ENCODE data around the gene PHGDH. TPM values are rescaled to one million over a fixed set of nuclear protein-coding genes. Genes with fewer than 3 reads are reported as not detected.

PHGDH gene
- total and polyA plus RNA-seq, 2 donors: 13.4 to 65.7 TPM

- no peak overlapping the region for H3K27ac ChIP-seq (ENCODE audit: low read depth in 1 of 2, low read length in 1 of 2)
- no peaks in the 10 kb centered on the region for H3K4me1 ChIP-seq (ENCODE audit: control insufficient read depth in 2 of 2, insufficient read depth in 2 of 2, low read length in 2 of 2)
- H3K9me3 ChIP-seq (ENCODE audit: control insufficient read depth in 2 of 2, insufficient read depth in 1 of 2, low read length in 1 of 2): no peaks in the 10 kb centered on the region
- H3K27me3 ChIP-seq (ENCODE audit: control insufficient read depth in 2 of 2, insufficient read depth in 1 of 2, low read length in 1 of 2): no peaks in the 10 kb centered on the region
- peaks cover 21 to 56% of the 10 kb centered on the region in 2 donors for H3K36me3 ChIP-seq (ENCODE audit: control insufficient read depth in 2 of 2, insufficient read depth in 2 of 2, low read length in 1 of 2)
- no peak overlapping the region for H3K4me3 ChIP-seq (ENCODE audit: low read length in 2 of 2)
- no peak for DNase-seq (ENCODE audit: low read depth in 6 of 9, low spot score in 9 of 9)
- 98% methylated on average over 3 of the region's 3 CpGs for WGBS
These were observed 22.0 kb downstream of the PHGDH start for GRCh38 chr1:119733754-119734153.

GRCh38 chr1:119735217-119735616, 23.5 kb downstream of the PHGDH start:
- no peak for DNase-seq (ENCODE audit: low read depth in 6 of 9, low spot score in 9 of 9)
- Histone ChIP-seq H3K9me3 (ENCODE audit: control insufficient read depth in 2 of 2, insufficient read depth in 1 of 2, low read length in 1 of 2) (no peaks in the 10 kb centered on the region), H3K27ac (ENCODE audit: low read depth in 1 of 2, low read length in 1 of 2) (no peak overlapping the region), H3K4me1 (ENCODE audit: control insufficient read depth in 2 of 2, insufficient read depth in 2 of 2, low read length in 2 of 2) (no peaks in the 10 kb centered on the region), H3K27me3 (ENCODE audit: control insufficient read depth in 2 of 2, insufficient read depth in 1 of 2, low read length in 1 of 2) (no peaks in the 10 kb centered on the region), H3K36me3 (ENCODE audit: control insufficient read depth in 2 of 2, insufficient read depth in 2 of 2, low read length in 1 of 2) (peaks cover 21 to 44% of the 10 kb centered on the region in 2 donors), H3K4me3 (ENCODE audit: low read length in 2 of 2) (no peak overlapping the region)
- 97% methylated on average over 14 of the region's 14 CpGs for WGBS

- H3K27me3 ChIP-seq (ENCODE audit: control insufficient read depth in 2 of 2, insufficient read depth in 1 of 2, low read length in 1 of 2): no peaks in the 10 kb centered on the region
- no peak overlapping the region for H3K27ac ChIP-seq (ENCODE audit: low read depth in 1 of 2, low read length in 1 of 2)
- no peak overlapping the region for H3K4me3 ChIP-seq (ENCODE audit: low read length in 2 of 2)
- WGBS: 100% methylated on average over 2 of the region's 2 CpGs
- H3K36me3 ChIP-seq (ENCODE audit: control insufficient read depth in 2 of 2, insufficient read depth in 2 of 2, low read length in 1 of 2): peaks cover 19 to 43% of the 10 kb centered on the region in 2 donors
- DNase-seq (ENCODE audit: low read depth in 6 of 9, low spot score in 9 of 9): no peak
- H3K4me1 ChIP-seq (ENCODE audit: control insufficient read depth in 2 of 2, insufficient read depth in 2 of 2, low read length in 2 of 2): no peaks in the 10 kb centered on the region
- no peaks in the 10 kb centered on the region for H3K9me3 ChIP-seq (ENCODE audit: control insufficient read depth in 2 of 2, insufficient read depth in 1 of 2, low read length in 1 of 2)
These were observed 24.9 kb downstream of the PHGDH start for GRCh38 chr1:119736649-119737039.

GRCh38 chr1:119737040-119737682, 25.4 kb downstream of the PHGDH start:
- Histone ChIP-seq H3K27ac (ENCODE audit: low read depth in 1 of 2, low read length in 1 of 2) (no peak overlapping the region), H3K4me3 (ENCODE audit: low read length in 2 of 2) (no peak overlapping the region), H3K27me3 (ENCODE audit: control insufficient read depth in 2 of 2, insufficient read depth in 1 of 2, low read length in 1 of 2) (no peaks in the 10 kb centered on the region), H3K36me3 (ENCODE audit: control insufficient read depth in 2 of 2, insufficient read depth in 2 of 2, low read length in 1 of 2) (peaks cover 22 to 45% of the 10 kb centered on the region in 2 donors), H3K4me1 (ENCODE audit: control insufficient read depth in 2 of 2, insufficient read depth in 2 of 2, low read length in 2 of 2) (no peaks in the 10 kb centered on the region), H3K9me3 (ENCODE audit: control insufficient read depth in 2 of 2, insufficient read depth in 1 of 2, low read length in 1 of 2) (no peaks in the 10 kb centered on the region)
- 41% methylated on average over 16 of the region's 16 CpGs for WGBS
- DNase-seq (ENCODE audit: low read depth in 6 of 9, low spot score in 9 of 9): no peak

GRCh38 chr1:119738100-119738720, 26.5 kb downstream of the PHGDH start:
- 95% methylated on average over 7 of the region's 7 CpGs for WGBS
- H3K4me1 ChIP-seq (ENCODE audit: control insufficient read depth in 2 of 2, insufficient read depth in 2 of 2, low read length in 2 of 2): no peaks in the 10 kb centered on the region
- H3K27me3 ChIP-seq (ENCODE audit: control insufficient read depth in 2 of 2, insufficient read depth in 1 of 2, low read length in 1 of 2): no peaks in the 10 kb centered on the region
- no peaks in the 10 kb centered on the region for H3K9me3 ChIP-seq (ENCODE audit: control insufficient read depth in 2 of 2, insufficient read depth in 1 of 2, low read length in 1 of 2)
- H3K36me3 ChIP-seq (ENCODE audit: control insufficient read depth in 2 of 2, insufficient read depth in 2 of 2, low read length in 1 of 2): peaks cover 22 to 49% of the 10 kb centered on the region in 2 donors
- no peak overlapping the region for H3K4me3 ChIP-seq (ENCODE audit: low read length in 2 of 2)
- no peak for DNase-seq (ENCODE audit: low read depth in 6 of 9, low spot score in 9 of 9)
- H3K27ac ChIP-seq (ENCODE audit: low read depth in 1 of 2, low read length in 1 of 2): no peak overlapping the region

GRCh38 chr1:119739150-119739549, 27.4 kb downstream of the PHGDH start:
- 96% methylated on average over 6 of the region's 6 CpGs for WGBS
- no peak overlapping the region for H3K27ac ChIP-seq (ENCODE audit: low read depth in 1 of 2, low read length in 1 of 2)
- H3K9me3 ChIP-seq (ENCODE audit: control insufficient read depth in 2 of 2, insufficient read depth in 1 of 2, low read length in 1 of 2): no peaks in the 10 kb centered on the region
- H3K36me3 ChIP-seq (ENCODE audit: control insufficient read depth in 2 of 2, insufficient read depth in 2 of 2, low read length in 1 of 2): peaks cover 22 to 49% of the 10 kb centered on the region in 2 donors
- H3K4me1 ChIP-seq (ENCODE audit: control insufficient read depth in 2 of 2, insufficient read depth in 2 of 2, low read length in 2 of 2): peaks cover 0 to 2% of the 10 kb centered on the region in 2 donors
- DNase-seq (ENCODE audit: low read depth in 6 of 9, low spot score in 9 of 9): no peak
- H3K4me3 ChIP-seq (ENCODE audit: low read length in 2 of 2): no peak overlapping the region
- H3K27me3 ChIP-seq (ENCODE audit: control insufficient read depth in 2 of 2, insufficient read depth in 1 of 2, low read length in 1 of 2): no peaks in the 10 kb centered on the region

- no peak for DNase-seq (ENCODE audit: low read depth in 6 of 9, low spot score in 9 of 9)
- 99% methylated on average over 2 of the region's 2 CpGs for WGBS
- H3K4me3 ChIP-seq (ENCODE audit: low read length in 2 of 2): no peak overlapping the region
- H3K27ac ChIP-seq (ENCODE audit: low read depth in 1 of 2, low read length in 1 of 2): no peak overlapping the region
- no peaks in the 10 kb centered on the region for H3K27me3 ChIP-seq (ENCODE audit: control insufficient read depth in 2 of 2, insufficient read depth in 1 of 2, low read length in 1 of 2)
- H3K36me3 ChIP-seq (ENCODE audit: control insufficient read depth in 2 of 2, insufficient read depth in 2 of 2, low read length in 1 of 2): peaks cover 19 to 39% of the 10 kb centered on the region in 2 donors
- no peaks in the 10 kb centered on the region for H3K9me3 ChIP-seq (ENCODE audit: control insufficient read depth in 2 of 2, insufficient read depth in 1 of 2, low read length in 1 of 2)
- peaks cover 0 to 2% of the 10 kb centered on the region in 2 donors for H3K4me1 ChIP-seq (ENCODE audit: control insufficient read depth in 2 of 2, insufficient read depth in 2 of 2, low read length in 2 of 2)
These were observed 28.5 kb downstream of the PHGDH start for GRCh38 chr1:119740261-119740660.

- no peak overlapping the region for H3K27ac ChIP-seq (ENCODE audit: low read depth in 1 of 2, low read length in 1 of 2)
- no peaks in the 10 kb centered on the region for H3K9me3 ChIP-seq (ENCODE audit: control insufficient read depth in 2 of 2, insufficient read depth in 1 of 2, low read length in 1 of 2)
- H3K36me3 ChIP-seq (ENCODE audit: control insufficient read depth in 2 of 2, insufficient read depth in 2 of 2, low read length in 1 of 2): peaks cover 13 to 31% of the 10 kb centered on the region in 2 donors
- H3K27me3 ChIP-seq (ENCODE audit: control insufficient read depth in 2 of 2, insufficient read depth in 1 of 2, low read length in 1 of 2): no peaks in the 10 kb centered on the region
- peaks cover 0 to 2% of the 10 kb centered on the region in 2 donors for H3K4me1 ChIP-seq (ENCODE audit: control insufficient read depth in 2 of 2, insufficient read depth in 2 of 2, low read length in 2 of 2)
- no peak for DNase-seq (ENCODE audit: low read depth in 6 of 9, low spot score in 9 of 9)
- WGBS: 96% methylated on average over 13 of the region's 13 CpGs
- H3K4me3 ChIP-seq (ENCODE audit: low read length in 2 of 2): no peak overlapping the region
These were observed 29.4 kb downstream of the PHGDH start for GRCh38 chr1:119740896-119741780.

GRCh38 chr1:119742202-119742601, 30.5 kb downstream of the PHGDH start:
- H3K27me3 ChIP-seq (ENCODE audit: control insufficient read depth in 2 of 2, insufficient read depth in 1 of 2, low read length in 1 of 2): no peaks in the 10 kb centered on the region
- H3K9me3 ChIP-seq (ENCODE audit: control insufficient read depth in 2 of 2, insufficient read depth in 1 of 2, low read length in 1 of 2): no peaks in the 10 kb centered on the region
- H3K27ac ChIP-seq (ENCODE audit: low read depth in 1 of 2, low read length in 1 of 2): no peak overlapping the region
- peaks cover 12 to 21% of the 10 kb centered on the region in 2 donors for H3K36me3 ChIP-seq (ENCODE audit: control insufficient read depth in 2 of 2, insufficient read depth in 2 of 2, low read length in 1 of 2)
- DNase-seq (ENCODE audit: low read depth in 6 of 9, low spot score in 9 of 9): no peak
- H3K4me3 ChIP-seq (ENCODE audit: low read length in 2 of 2): no peak overlapping the region
- peaks cover 0 to 2% of the 10 kb centered on the region in 2 donors for H3K4me1 ChIP-seq (ENCODE audit: control insufficient read depth in 2 of 2, insufficient read depth in 2 of 2, low read length in 2 of 2)
- WGBS: 97% methylated on average over 7 of the region's 7 CpGs
